NCI-H146 (cell line): ENCODE measurements around the gene ELOVL2.
A peak's percentile ranks its signal among the peaks of the same experiment; 100 is the strongest.

Experiments used
- DNase-seq: peaks from one replicate; lab custom pipeline; 2025; lab: John Stamatoyannopoulos, UW

ELOVL2 gene

GRCh38 chr6:11056871-11057270, 12.8 kb upstream of the ELOVL2 start:
- DNase-seq, result no peak

GRCh38 chr6:11055127-11055627, 11.1 kb upstream of the ELOVL2 start:
- no peak for DNase-seq

GRCh38 chr6:11054722-11055121, 10.6 kb upstream of the ELOVL2 start:
- DNase-seq, result no peak

GRCh38 chr6:11053307-11053706, 9.2 kb upstream of the ELOVL2 start:
- no peak for DNase-seq

- no peak for DNase-seq
Observed at GRCh38 chr6:11050731-11051130, 6.6 kb upstream of the ELOVL2 start.

- DNase-seq, result no peak
Observed at GRCh38 chr6:11044712-11045167, 635 bp upstream of the ELOVL2 start.

- DNase-seq, result peak; percentile 65
Observed at GRCh38 chr6:11043378-11043960, 636 bp downstream of the ELOVL2 start.

- DNase-seq, result no peak
Observed at GRCh38 chr6:11042750-11043377, 1.2 kb downstream of the ELOVL2 start.

- no peak for DNase-seq
Observed at GRCh38 chr6:11042025-11042749, 1.9 kb downstream of the ELOVL2 start.

GRCh38 chr6:11040134-11040533, 4.0 kb downstream of the ELOVL2 start:
- no peak for DNase-seq

GRCh38 chr6:11039040-11039439, 5.1 kb downstream of the ELOVL2 start:
- DNase-seq, result no peak

GRCh38 chr6:11036977-11037430, 7.1 kb downstream of the ELOVL2 start:
- DNase-seq, result no peak

- DNase-seq, result no peak
Observed at GRCh38 chr6:11036351-11036740, 7.8 kb downstream of the ELOVL2 start.

- DNase-seq, result no peak
Observed at GRCh38 chr6:11035616-11036350, 8.3 kb downstream of the ELOVL2 start.

- DNase-seq, result no peak
Observed at GRCh38 chr6:11033825-11034224, 10.3 kb downstream of the ELOVL2 start.

- DNase-seq, result no peak
Observed at GRCh38 chr6:11030904-11031303, 13.2 kb downstream of the ELOVL2 start.

- DNase-seq, result no peak
Observed at GRCh38 chr6:11028959-11029358, 15.1 kb downstream of the ELOVL2 start.

- no peak for DNase-seq
Observed at GRCh38 chr6:11027565-11028110, 16.5 kb downstream of the ELOVL2 start.

GRCh38 chr6:11025921-11026635, 18.0 kb downstream of the ELOVL2 start:
- DNase-seq, result no peak

GRCh38 chr6:11025130-11025529, 19.0 kb downstream of the ELOVL2 start:
- DNase-seq, result no peak

GRCh38 chr6:11023032-11023431, 21.1 kb downstream of the ELOVL2 start:
- no peak for DNase-seq
